GM20431 (cell line): ENCODE measurements around the gene NDUFA12.

ENCODE experiments used
- in situ Hi-C: fragments of 300-500 bp; cut with MseI, MboI; formaldehyde crosslinking; loops from one replicate; pipeline ENCODE4 v1.15.0; 2020; ENCODE audit warnings: low sequenced_read_pairs; ENCODE audit not compliant: unreplicated experiment

The NDUFA12 gene

GRCh38 chr12:94983321-94983720 lies 20.2 kb downstream of the NDUFA12 start:
- in situ Hi-C loops: no loop called here

DNA sequence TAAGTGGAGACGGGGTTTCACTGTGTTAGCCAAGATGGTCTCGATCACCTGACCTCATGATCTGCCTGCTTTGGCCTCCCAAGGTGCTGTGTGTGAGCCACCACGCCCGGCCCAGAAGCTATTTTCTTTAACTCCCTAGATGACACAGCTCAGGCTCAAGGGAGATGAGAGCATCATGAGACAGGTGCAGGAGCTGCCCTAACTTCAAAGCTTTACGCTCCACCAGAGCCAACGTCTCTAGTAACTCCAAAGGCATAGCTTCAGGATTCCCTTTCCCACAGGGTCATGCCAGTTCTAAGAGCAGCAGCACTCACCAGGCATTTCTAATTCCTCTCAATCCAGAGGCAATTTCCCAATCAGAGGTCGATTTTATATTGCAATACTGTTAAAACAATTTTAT lies 21.0 kb downstream of the NDUFA12 start:
- in situ Hi-C loops: no loop called here

DNA sequence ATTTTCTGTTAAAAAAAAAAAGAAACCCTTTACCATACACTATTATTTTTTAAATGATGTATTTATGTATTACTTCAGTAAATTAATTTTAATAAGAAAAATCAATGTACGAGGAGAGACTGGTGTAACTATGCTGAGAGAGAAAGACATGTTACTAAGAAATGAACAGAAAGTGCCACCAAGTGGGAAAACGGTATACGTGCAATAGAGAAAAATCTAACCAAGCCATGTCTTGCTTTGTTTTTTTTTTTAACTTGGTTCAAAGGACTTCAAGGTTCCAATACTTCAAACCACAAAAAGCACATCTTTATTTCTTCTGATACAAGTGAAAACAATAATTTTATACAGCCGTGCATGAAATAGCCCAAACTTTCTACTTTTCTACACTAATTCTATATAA lies 22.9 kb downstream of the NDUFA12 start:
- in situ Hi-C loops: no loop called here

GRCh38 chr12:94979941-94980340 lies 23.6 kb downstream of the NDUFA12 start:
- in situ Hi-C loops: no loop called here

DNA sequence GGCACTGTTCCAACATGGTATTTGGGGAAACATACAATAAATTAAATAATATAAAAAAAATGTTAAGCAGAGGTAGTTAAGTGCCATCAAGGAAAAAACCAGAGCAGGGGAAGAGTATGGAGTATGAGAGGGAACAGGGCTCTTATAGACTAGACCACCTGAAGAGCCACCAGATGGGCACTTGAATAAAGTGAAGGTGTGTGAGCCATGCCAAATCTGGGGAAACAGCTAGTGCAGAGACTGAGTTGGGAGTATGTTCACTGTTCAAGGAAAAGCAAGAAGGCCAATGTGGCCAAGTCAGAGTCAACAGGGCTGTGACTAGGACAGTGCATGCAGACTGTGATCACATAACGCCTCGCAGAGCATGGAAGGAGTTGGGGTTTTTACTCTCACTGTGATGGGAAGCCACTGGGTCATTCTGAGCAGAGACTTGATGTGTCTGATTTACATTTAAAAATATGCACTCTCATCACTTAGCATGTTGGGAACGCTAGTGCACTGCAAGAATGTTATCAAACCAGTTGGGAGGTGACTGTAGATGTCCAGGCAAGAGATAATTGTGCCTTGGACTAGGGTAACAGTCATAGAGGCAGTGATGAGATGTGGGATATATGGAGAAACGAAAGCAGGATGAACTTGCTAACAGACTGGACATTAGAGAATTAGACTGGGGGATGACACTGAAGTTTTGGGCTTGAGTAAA lies 25.6 kb downstream of the NDUFA12 start:
- in situ Hi-C loops: no loop called here

GRCh38 chr12:94973221-94973620 lies 30.3 kb downstream of the NDUFA12 start:
- in situ Hi-C loops: no loop called here

DNA sequence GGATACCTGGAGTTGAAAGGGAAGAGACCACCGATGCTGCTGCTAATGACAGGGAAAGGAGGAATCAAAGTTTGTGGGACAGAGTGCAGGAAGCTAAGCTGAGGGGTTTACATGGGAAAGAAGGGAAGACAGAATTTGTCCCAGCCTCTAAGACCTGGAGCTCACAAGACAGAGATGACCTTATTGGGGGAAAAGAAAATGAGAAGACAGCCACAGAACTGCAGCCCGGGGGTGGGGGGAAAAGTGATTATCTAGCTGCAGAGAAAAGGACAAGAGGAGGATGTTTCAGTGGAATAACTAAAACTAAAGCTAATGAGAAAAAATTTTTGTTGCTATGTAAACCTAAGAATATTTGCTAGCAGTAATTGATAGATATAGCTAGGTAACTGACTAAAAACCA lies 30.7 kb downstream of the NDUFA12 start:
- in situ Hi-C loops: no loop called here

DNA sequence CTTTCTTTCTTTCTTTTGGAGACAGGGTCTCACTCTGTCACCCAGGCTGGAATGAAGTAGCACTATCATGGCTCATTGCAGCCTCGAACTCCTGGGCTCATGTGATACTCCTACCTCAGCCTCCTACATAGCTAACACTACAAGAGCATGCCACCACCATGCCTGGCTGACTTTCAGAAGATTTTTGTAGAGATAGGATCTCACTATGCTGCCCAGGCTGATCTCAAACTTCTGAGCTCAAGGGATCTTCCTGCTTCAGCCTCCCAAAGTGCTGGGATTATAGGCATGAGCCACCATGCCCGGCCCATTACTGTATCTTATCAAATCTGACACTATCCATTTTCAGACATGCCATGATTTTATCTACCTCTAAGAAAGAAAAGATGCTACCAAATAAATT lies 31.6 kb downstream of the NDUFA12 start:
- in situ Hi-C loops: no loop called here

- in situ Hi-C loops: no loop called here
These were observed 32.9 kb downstream of the NDUFA12 start for GRCh38 chr12:94970560-94970959.

DNA sequence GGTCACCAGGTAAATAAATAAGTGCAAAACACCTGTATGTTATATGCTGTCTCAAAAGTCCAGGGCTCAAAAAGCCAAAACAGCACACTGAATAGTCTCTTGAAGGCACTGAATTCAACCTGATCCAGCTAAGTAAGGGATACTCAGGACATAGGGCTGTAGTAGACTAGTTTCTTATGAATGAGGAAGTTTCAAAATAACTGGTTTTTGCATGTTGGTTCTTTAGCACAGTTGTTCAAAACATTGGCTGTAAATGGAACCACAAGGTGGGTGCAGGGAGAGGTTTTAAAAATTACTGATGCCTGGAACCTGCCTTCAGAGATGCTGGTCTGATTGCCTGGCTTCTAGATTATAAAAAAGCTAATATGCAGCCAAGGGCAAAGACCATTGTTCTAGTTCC lies 34.1 kb downstream of the NDUFA12 start:
- in situ Hi-C loops: no loop called here

DNA sequence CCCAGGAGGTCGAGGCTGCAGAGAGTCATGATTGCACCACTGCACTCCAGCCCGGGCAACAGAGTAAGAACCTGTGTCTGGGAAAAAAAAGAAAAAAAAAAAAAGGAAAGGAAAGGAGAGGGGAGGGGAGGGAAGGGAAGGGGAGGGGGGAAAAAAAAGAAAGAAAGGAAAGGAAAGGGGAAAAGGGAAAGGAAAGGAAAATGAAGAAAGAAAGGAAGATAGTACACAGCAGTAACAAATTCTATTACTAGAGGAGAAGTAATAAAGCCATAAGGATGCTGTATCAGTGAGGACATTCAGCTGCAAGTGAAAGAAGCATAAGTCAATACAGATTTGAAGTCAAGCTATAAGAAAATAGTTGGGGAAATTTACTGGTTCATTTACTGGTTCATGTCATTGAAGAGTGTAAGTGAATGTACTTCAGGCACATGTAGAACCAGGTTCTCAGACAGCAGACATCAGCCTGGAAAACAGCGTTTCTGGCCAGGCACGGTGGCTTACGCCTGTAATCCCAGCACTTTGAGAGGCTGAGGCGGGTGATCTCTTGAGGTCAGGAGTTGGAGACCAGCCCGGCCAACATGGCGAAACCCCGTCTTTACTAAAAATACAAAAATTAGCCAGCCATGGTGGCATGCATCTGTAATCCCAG lies 37.4 kb downstream of the NDUFA12 start:
- in situ Hi-C loops: no loop called here

GRCh38 chr12:94963649-94964048 lies 39.8 kb downstream of the NDUFA12 start:
- in situ Hi-C loops: no loop called here

DNA sequence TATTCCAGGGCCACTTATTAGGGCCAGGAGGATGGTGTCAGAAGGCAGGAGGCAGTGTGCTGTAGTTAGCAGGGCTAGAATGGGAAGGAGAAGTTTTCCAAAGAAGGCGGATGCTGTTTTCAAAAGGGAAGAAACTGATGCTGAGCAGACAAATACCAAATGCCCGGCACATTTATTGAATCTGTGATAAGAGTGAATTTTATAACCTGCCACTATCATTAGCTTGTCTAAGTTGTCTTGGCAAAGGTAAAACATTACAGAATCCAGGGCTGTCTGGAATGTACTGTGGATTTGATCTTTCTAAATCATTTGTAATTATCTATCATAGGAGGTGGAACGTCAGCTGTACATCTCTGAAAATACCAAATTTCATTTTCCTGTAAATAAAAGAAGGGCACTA lies 40.8 kb downstream of the NDUFA12 start:
- in situ Hi-C loops: no loop called here

DNA sequence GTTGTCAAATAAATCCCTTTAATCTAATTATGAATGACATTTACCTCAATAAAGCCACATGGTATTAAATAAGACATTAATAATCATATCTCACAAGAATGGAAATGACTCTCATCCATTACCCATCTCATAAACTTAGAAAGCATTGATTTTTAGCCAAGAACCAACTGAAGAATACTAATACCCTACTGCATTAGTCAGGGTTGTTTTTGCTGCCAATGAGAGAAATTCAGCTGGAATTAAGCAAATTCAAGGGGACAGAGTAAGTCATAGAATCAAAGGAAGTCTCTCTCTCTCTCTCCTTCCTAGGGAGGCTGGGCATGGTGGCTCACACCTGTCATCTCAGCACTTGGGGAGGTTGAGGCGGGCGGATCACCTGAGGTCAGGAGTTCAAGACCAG lies 41.6 kb downstream of the NDUFA12 start:
- in situ Hi-C loops: no loop called here

DNA sequence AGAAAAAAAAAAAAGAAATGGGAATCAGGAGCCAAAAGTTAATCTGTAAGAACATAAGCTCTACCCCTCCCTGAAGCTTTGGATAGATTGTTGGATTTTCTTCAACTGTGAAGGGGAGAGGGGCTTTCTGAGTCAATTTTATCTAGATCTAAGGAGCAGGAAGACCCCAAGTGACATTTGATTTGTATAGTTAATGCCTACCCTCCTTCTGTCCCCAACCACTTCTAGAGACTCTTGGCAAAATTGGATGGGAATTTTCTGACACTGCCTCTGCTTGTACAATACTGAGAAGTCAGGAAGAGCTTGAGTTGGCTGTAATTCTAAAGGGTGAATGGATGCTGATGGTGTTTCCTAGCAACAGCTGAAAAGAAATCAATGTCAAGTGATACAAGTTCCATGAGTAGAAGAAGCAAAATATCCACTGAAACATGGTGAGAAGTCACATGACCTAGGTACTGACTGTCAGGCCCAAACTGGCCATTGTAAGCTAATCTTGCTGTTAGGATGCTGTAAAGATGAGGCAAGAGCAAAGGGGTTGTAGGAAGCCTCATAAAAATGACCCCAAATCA lies 42.2 kb downstream of the NDUFA12 start:
- in situ Hi-C loops: no loop called here

- in situ Hi-C loops: no loop called here
These were observed 46.5 kb downstream of the NDUFA12 start for GRCh38 chr12:94957006-94957405.

GRCh38 chr12:94954948-94955592 lies 48.4 kb downstream of the NDUFA12 start:
- in situ Hi-C loops: no loop called here

DNA sequence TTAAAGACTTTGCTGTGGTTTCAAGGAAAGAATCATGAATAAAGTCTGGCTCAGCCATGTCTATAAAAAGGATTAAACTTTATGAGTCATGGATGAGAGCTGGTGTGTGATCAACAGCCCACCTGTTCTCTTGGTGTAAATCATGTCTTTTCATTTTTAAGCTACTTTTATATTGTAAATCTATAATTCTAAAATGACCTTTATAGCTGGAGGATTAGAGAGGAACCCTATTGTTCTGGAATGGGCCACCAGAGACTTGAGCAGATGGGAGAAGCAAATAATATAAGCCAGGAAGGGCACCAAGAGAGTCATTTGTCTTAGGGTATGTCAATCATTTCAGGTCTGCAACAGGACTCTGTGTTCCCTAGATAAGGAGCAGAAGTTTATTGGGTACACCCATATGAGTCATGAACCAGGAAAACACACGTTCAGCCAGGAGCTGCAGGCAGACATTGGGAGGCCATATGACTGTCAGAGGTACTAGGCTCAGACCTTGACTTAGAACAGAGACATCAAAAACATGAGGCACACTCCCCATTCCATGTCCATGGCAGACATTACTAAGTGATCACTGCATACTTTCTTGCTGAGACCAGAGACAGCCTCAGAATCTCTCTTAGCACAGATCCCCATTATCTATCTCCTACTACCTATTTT lies 49.3 kb downstream of the NDUFA12 start:
- in situ Hi-C loops: no loop called here

DNA sequence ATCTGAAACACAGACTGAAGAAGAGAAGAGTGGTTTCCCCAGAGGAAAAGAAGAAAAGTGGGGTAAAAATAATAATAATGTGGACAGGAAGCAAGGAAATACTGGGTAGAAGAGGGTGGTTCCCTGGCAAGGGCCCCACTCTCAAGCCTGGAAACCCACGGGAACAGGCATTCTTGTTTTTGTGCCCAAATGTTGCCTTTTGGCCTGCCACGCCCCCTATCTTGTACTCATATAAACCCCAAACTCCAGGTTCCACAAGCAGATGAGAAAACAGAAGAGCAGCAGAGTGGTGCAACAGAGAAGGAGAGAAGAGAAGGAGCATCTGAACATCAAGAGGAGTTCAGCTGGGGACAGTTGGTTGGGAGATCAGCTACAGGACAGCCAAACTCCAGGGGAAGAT lies 51.2 kb downstream of the NDUFA12 start:
- in situ Hi-C loops: no loop called here

GRCh38 chr12:94951071-94951934 lies 52.2 kb downstream of the NDUFA12 start:
- in situ Hi-C loops: no loop called here
